Measurements from ENCODE around the gene SLC16A3.

GRCh38 chr17:82242977-82243647 lies 14.3 kb downstream of the SLC16A3 start:
- TF ChIP-seq TAF1 (IDR thresholded peaks at IDR 0.05; ENCODE audit: borderline replicate concordance, insufficient read depth, low read length) (no peak), POLR2AphosphoS5 (IDR thresholded peaks at IDR 0.05; ENCODE audit: low read depth, low read length) (peak; percentile 60), SIN3A (IDR thresholded peaks at IDR 0.05; ENCODE audit: borderline replicate concordance, insufficient read depth, low read length) (no peak), FOXP2 (optimal IDR thresholded peaks at IDR 0.05; ENCODE audit: borderline replicate concordance, extremely low read depth, extremely low read length, insufficient read depth) (no peak)
- TF ChIP-seq, protein P1, sequence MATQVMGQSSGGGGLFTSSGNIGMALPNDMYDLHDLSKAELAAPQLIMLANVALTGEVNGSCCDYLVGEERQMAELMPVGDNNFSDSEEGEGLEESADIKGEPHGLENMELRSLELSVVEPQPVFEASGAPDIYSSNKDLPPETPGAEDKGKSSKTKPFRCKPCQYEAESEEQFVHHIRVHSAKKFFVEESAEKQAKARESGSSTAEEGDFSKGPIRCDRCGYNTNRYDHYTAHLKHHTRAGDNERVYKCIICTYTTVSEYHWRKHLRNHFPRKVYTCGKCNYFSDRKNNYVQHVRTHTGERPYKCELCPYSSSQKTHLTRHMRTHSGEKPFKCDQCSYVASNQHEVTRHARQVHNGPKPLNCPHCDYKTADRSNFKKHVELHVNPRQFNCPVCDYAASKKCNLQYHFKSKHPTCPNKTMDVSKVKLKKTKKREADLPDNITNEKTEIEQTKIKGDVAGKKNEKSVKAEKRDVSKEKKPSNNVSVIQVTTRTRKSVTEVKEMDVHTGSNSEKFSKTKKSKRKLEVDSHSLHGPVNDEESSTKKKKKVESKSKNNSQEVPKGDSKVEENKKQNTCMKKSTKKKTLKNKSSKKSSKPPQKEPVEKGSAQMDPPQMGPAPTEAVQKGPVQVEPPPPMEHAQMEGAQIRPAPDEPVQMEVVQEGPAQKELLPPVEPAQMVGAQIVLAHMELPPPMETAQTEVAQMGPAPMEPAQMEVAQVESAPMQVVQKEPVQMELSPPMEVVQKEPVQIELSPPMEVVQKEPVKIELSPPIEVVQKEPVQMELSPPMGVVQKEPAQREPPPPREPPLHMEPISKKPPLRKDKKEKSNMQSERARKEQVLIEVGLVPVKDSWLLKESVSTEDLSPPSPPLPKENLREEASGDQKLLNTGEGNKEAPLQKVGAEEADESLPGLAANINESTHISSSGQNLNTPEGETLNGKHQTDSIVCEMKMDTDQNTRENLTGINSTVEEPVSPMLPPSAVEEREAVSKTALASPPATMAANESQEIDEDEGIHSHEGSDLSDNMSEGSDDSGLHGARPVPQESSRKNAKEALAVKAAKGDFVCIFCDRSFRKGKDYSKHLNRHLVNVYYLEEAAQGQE (IDR thresholded peaks at IDR 0.05; ENCODE audit: insufficient read depth in 1 of 2, low read depth in 2 of 2, low read length in 2 of 2) = no peak

All from PFSK-1 (cell line).